ENCODE data around the gene SERPIND1. TPM values are rescaled to one million over a fixed set of nuclear protein-coding genes. Genes with fewer than 3 reads are reported as not detected.

The SERPIND1 gene
- total RNA-seq, 2 donors from 2014 or later, result not detected

GRCh38 chr22:20833225-20833665 is 59.3 kb downstream of the SERPIND1 start:
- no peak overlapping the region for H3K4me3 ChIP-seq
- intact Hi-C loops (cut with DNase I), result no loop called here
- DNase-seq (ENCODE audit: low spot score), result no peak
- no peaks in the 10 kb centered on the region for H3K36me3 ChIP-seq
- TF ChIP-seq POLR2AphosphoS5 (IDR thresholded peaks at IDR 0.05), result no peak
- no peak for TF ChIP-seq CTCF (IDR thresholded peaks at IDR 0.05)
- TF ChIP-seq POLR2A (IDR thresholded peaks at IDR 0.05), result no peak
- WGBS, result 95% methylated on average over 6 of the region's 6 CpGs
- H3K9me3 ChIP-seq, result no peaks in the 10 kb centered on the region
- no peaks in the 10 kb centered on the region for H3K4me1 ChIP-seq (replicated peaks)
- no peak overlapping the region for H3K27ac ChIP-seq
- no peaks in the 10 kb centered on the region for H3K27me3 ChIP-seq (replicated peaks; ENCODE audit: insufficient read depth)

- Histone ChIP-seq H3K36me3 (no peaks in the 10 kb centered on the region), H3K4me1 (replicated peaks) (no peaks in the 10 kb centered on the region), H3K27me3 (replicated peaks; ENCODE audit: insufficient read depth) (no peaks in the 10 kb centered on the region), H3K9me3 (no peaks in the 10 kb centered on the region), H3K27ac (no peak overlapping the region), H3K4me3 (no peak overlapping the region)
- DNase-seq (ENCODE audit: low spot score), result no peak
- intact Hi-C loops (cut with DNase I), result no loop called here
- TF ChIP-seq POLR2A (IDR thresholded peaks at IDR 0.05) (no peak), CTCF (IDR thresholded peaks at IDR 0.05) (no peak), POLR2AphosphoS5 (IDR thresholded peaks at IDR 0.05) (no peak)
- WGBS, result 83% methylated on average over 3 of the region's 3 CpGs
These were observed 60.3 kb downstream of the SERPIND1 start for GRCh38 chr22:20834206-20834605.

GRCh38 chr22:20834725-20835124 is 60.8 kb downstream of the SERPIND1 start:
- H3K36me3 ChIP-seq, result no peaks in the 10 kb centered on the region
- H3K27me3 ChIP-seq (replicated peaks; ENCODE audit: insufficient read depth), result no peaks in the 10 kb centered on the region
- H3K9me3 ChIP-seq, result no peaks in the 10 kb centered on the region

More at GRCh38 chr22:20834725-20835124, 60.8 kb downstream of the SERPIND1 start:
- no peak for DNase-seq (ENCODE audit: low spot score)
- TF ChIP-seq POLR2A (IDR thresholded peaks at IDR 0.05) (no peak), CTCF (IDR thresholded peaks at IDR 0.05) (no peak), POLR2AphosphoS5 (IDR thresholded peaks at IDR 0.05) (no peak)
- Histone ChIP-seq H3K4me1 (replicated peaks) (no peaks in the 10 kb centered on the region), H3K4me3 (no peak overlapping the region), H3K27ac (no peak overlapping the region)
- intact Hi-C loops (cut with DNase I), result no loop called here
- 98% methylated on average over 3 of the region's 3 CpGs for WGBS

Other genes starting within 250 kb of the SERPIND1 start
- gene PI4KA, start 84.7 kb downstream of the SERPIND1 start, total RNA-seq, result 100 to 1,000 TPM in 1 of 2 donors, 10 to 100 TPM in 1; 74.2 to 115 TPM
- gene SNAP29, start 84.9 kb downstream of the SERPIND1 start, total RNA-seq, result 10 to 100 TPM; 19.1 to 24.1 TPM
- gene CRKL, start 143.3 kb downstream of the SERPIND1 start, total RNA-seq, result 10 to 100 TPM; 41.6 to 72.0 TPM
- 1 to 10 TPM; 1.4 to 1.8 TPM for gene AIFM3, start 193.1 kb downstream of the SERPIND1 start, total RNA-seq
- gene LZTR1, start 208.2 kb downstream of the SERPIND1 start, total RNA-seq, result 10 to 100 TPM; 41.5 to 48.9 TPM
- gene THAP7, start 228.0 kb downstream of the SERPIND1 start, total RNA-seq, result 10 to 100 TPM; 77.7 to 83.1 TPM
- 1 to 10 TPM; 4.6 to 5.5 TPM for gene P2RX6, start 241.1 kb downstream of the SERPIND1 start, total RNA-seq

Measured in prostate gland (tissue), 2 donors.